Measurements from ENCODE around the gene TMEM107.
A peak's percentile ranks its signal among the peaks of the same experiment; 100 is the strongest.

The TMEM107 gene

DNA sequence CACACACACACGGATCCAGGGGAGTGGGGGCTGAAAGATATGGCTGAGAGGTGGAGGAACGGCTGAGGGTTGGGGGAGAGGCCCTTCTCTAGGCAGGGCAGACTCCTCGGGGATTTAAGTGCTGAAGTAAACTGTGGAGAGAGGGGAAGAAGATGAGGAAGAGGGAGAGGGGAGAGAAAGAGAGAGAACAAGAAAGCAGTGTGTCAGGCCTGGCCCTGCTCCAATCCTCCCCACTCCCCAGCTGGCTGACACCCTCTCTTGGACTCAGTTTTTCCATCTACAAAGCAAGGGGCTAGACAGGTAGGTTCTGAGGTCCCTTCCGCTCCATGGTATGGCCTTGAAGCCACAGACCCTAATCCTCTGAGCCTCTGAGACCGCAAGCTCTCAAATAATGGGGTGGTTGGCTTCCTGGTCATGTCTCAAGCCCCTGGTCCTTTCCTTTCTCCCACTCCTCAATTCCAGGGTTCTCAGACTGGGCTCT lies 15.4 kb downstream of the TMEM107 start (continued):
- no peak for TF ChIP-seq ZNF394 (tag by site-specific recombination; IDR thresholded peaks at IDR 0.05; ENCODE audit: borderline replicate concordance)

DNA sequence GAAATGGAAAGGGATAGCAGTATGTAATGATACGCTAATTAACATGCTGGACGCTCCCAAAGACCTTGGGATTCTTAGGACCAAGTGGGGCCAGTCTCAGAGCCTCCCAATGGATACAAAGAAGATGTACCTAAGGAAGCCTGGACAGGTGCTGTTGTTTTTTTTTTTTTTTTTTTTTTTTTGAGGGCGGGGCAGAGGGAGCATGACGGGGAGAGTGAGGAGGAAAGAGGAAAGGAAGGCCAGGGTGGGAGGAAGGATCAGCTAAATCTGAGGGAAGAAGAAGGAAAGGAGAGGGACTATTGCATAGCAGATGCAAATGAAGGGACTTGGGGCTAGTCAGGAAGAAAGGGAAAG lies 16.0 kb downstream of the TMEM107 start:
- POLR2A ChIA-PET: interaction anchor here (0.9 to 2.2 kb wide), 2 partner anchors 13 to 32 kb away, joined by 3 to 7 read pairs; no protein-coding TSS in a partner anchor
- H3K4me1 ChIP-seq (ENCODE audit: control insufficient read depth, insufficient read depth, low read length): peaks cover 31% of the 10 kb centered on the region
- H3K27ac ChIP-seq (ENCODE audit: extremely low read depth, low read depth, low read length): no peak overlapping the region
- TF ChIP-seq, protein P1, sequence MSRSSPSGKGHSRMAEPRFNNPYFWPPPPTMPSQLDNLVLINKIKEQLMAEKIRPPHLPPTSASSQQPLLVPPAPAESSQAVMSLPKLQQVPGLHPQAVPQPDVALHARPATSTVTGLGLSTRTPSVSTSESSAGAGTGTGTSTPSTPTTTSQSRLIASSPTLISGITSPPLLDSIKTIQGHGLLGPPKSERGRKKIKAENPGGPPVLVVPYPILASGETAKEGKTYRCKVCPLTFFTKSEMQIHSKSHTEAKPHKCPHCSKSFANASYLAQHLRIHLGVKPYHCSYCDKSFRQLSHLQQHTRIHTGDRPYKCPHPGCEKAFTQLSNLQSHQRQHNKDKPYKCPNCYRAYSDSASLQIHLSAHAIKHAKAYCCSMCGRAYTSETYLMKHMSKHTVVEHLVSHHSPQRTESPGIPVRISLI (tag by site-specific recombination; IDR thresholded peaks at IDR 0.05): peak; percentile 95
- no peak for TF ChIP-seq ZNF302 (tag by site-specific recombination; IDR thresholded peaks at IDR 0.05; ENCODE audit: low read depth)
- TF ChIP-seq, protein P2, sequence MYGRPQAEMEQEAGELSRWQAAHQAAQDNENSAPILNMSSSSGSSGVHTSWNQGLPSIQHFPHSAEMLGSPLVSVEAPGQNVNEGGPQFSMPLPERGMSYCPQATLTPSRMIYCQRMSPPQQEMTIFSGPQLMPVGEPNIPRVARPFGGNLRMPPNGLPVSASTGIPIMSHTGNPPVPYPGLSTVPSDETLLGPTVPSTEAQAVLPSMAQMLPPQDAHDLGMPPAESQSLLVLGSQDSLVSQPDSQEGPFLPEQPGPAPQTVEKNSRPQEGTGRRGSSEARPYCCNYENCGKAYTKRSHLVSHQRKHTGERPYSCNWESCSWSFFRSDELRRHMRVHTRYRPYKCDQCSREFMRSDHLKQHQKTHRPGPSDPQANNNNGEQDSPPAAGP (tag by site-specific recombination; IDR thresholded peaks at IDR 0.05): no peak
- peak; percentile 41; the same call in 1 of the 2 replicates for TF ChIP-seq ZEB2 (tag by site-specific recombination; IDR thresholded peaks at IDR 0.05)
- TF ChIP-seq, protein P3, sequence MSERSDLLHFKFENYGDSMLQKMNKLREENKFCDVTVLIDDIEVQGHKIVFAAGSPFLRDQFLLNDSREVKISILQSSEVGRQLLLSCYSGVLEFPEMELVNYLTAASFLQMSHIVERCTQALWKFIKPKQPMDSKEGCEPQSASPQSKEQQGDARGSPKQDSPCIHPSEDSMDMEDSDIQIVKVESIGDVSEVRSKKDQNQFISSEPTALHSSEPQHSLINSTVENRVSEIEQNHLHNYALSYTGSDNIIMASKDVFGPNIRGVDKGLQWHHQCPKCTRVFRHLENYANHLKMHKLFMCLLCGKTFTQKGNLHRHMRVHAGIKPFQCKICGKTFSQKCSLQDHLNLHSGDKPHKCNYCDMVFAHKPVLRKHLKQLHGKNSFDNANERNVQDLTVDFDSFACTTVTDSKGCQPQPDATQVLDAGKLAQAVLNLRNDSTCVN (tag by site-specific recombination; optimal IDR thresholded peaks at IDR 0.05): no peak
- TF ChIP-seq KLF9 (tag by site-specific recombination; IDR thresholded peaks at IDR 0.05; ENCODE audit: low read depth): no peak
- TF ChIP-seq MZF1 (tag by site-specific recombination; IDR thresholded peaks at IDR 0.05; ENCODE audit: borderline replicate concordance): no peak
- TF ChIP-seq ZNF335 (tag by site-specific recombination; conservative IDR thresholded peaks at IDR 0.05): no peak
- TF ChIP-seq ZNF426 (tag by site-specific recombination; IDR thresholded peaks at IDR 0.05): no peak
- TF ChIP-seq ZNF837 (tag by site-specific recombination; IDR thresholded peaks at IDR 0.05): no peak
- TF ChIP-seq, protein P4, sequence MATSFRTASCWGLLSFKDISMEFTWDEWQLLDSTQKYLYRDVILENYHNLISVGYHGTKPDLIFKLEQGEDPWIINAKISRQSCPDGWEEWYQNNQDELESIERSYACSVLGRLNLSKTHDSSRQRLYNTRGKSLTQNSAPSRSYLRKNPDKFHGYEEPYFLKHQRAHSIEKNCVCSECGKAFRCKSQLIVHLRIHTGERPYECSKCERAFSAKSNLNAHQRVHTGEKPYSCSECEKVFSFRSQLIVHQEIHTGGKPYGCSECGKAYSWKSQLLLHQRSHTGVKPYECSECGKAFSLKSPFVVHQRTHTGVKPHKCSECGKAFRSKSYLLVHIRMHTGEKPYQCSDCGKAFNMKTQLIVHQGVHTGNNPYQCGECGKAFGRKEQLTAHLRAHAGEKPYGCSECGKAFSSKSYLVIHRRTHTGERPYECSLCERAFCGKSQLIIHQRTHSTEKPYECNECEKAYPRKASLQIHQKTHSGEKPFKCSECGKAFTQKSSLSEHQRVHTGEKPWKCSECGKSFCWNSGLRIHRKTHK (tag by site-specific recombination; IDR thresholded peaks at IDR 0.05): no peak
- TF ChIP-seq PRDM1 (tag by site-specific recombination; IDR thresholded peaks at IDR 0.05): 0 out of 2 replicates have a peak, but pooled peaks have one; percentile 52
- H3K4me3 ChIP-seq (ENCODE audit: low read depth, low read length): no peak overlapping the region
- no peaks in the 10 kb centered on the region for H3K9me3 ChIP-seq (ENCODE audit: control insufficient read depth, insufficient read depth, low read depth, low read length)
- peaks cover 15 to 34% of the 10 kb centered on the region in 2 experiments; a peak in 2 of 3 replicates for H3K36me3 ChIP-seq (ENCODE audit: control insufficient read depth in 2 of 2, insufficient read depth in 1 of 2, low read length in 2 of 2)
- CTCF ChIA-PET: interaction anchor here (0.6 to 7.3 kb wide), 6 partner anchors 13 to 188 kb away, joined by 3 to 91 read pairs (median 6); no protein-coding TSS in a partner anchor

DNA sequence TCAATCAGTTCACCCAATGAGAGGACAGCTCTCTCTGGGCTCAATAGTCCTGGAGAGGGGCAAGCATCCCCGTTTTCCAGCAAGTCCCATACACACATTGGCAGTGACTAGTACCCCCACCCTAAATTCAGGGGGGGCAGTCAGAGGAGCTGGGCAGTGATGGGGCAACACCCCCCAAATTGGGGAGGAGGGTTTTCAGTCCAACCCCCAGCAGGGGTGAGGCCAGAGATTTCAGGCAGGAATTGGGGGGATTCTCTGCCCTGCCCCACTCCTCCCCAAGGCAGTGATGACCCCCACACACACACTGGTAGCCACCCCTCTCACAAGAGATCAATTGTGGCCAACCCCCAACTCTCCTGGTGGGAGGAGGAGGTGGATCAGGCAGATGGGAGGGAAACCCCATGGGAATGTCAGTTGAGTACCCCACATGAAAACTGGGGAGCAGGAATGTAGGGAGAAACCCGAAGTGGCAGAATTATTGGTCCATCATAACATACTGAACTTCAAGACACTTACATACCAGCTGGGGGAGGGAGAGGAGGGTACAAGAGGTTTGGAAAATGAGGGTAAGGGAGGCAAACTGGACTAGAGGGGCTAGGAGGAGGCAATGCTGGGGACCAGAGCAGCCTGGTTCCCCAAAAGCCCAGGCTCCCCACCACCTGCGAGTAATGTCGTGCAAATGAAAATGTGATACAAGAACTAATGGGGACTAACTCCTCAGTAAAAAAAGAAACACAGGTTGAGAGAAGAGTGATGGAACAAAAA lies 16.5 kb downstream of the TMEM107 start:
- H3K4me3 ChIP-seq (ENCODE audit: low read depth, low read length): no peak overlapping the region
- H3K27ac ChIP-seq (ENCODE audit: extremely low read depth, low read depth, low read length): no peak overlapping the region; the same call in 1 of the 2 replicates
- H3K9me3 ChIP-seq (ENCODE audit: control insufficient read depth, insufficient read depth, low read depth, low read length): no peaks in the 10 kb centered on the region
- ChIA-PET POLR2A (interaction anchor here (0.9 to 4.6 kb wide), 4 partner anchors 14 to 32 kb away, joined by 3 to 31 read pairs (median 10); no protein-coding TSS in a partner anchor), CTCF (interaction anchor here (0.6 to 7.3 kb wide), 12 partner anchors 14 to 189 kb away, joined by 3 to 91 read pairs (median 6); partner anchors contain the start of genes ALOXE3 and HES7)
- peaks cover 33% of the 10 kb centered on the region for H3K4me1 ChIP-seq (ENCODE audit: control insufficient read depth, insufficient read depth, low read length)
- H3K36me3 ChIP-seq (ENCODE audit: control insufficient read depth in 2 of 2, insufficient read depth in 1 of 2, low read length in 2 of 2): peaks cover 15 to 34% of the 10 kb centered on the region in 2 experiments; a peak in 2 of 3 replicates
- TF ChIP-seq ZIC2 (tag by site-specific recombination; IDR thresholded peaks at IDR 0.05) (no peak), ZNF184 (tag by site-specific recombination; IDR thresholded peaks at IDR 0.05) (no peak), ZSCAN23 (tag by site-specific recombination; IDR thresholded peaks at IDR 0.05) (no peak), GLIS2 (tag by site-specific recombination; IDR thresholded peaks at IDR 0.05) (peak; percentile 50), ZNF585B (tag by site-specific recombination; IDR thresholded peaks at IDR 0.05) (peak; percentile 60)
- TF ChIP-seq, protein P5, sequence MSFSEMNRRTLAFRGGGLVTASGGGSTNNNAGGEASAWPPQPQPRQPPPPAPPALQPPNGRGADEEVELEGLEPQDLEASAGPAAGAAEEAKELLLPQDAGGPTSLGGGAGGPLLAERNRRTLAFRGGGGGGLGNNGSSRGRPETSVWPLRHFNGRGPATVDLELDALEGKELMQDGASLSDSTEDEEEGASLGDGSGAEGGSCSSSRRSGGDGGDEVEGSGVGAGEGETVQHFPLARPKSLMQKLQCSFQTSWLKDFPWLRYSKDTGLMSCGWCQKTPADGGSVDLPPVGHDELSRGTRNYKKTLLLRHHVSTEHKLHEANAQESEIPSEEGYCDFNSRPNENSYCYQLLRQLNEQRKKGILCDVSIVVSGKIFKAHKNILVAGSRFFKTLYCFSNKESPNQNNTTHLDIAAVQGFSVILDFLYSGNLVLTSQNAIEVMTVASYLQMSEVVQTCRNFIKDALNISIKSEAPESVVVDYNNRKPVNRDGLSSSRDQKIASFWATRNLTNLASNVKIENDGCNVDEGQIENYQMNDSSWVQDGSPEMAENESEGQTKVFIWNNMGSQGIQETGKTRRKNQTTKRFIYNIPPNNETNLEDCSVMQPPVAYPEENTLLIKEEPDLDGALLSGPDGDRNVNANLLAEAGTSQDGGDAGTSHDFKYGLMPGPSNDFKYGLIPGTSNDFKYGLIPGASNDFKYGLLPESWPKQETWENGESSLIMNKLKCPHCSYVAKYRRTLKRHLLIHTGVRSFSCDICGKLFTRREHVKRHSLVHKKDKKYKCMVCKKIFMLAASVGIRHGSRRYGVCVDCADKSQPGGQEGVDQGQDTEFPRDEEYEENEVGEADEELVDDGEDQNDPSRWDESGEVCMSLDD (tag by site-specific recombination; IDR thresholded peaks at IDR 0.05): peak; percentile 65; the same call in 1 of the 2 replicates
- TF ChIP-seq, protein P6, sequence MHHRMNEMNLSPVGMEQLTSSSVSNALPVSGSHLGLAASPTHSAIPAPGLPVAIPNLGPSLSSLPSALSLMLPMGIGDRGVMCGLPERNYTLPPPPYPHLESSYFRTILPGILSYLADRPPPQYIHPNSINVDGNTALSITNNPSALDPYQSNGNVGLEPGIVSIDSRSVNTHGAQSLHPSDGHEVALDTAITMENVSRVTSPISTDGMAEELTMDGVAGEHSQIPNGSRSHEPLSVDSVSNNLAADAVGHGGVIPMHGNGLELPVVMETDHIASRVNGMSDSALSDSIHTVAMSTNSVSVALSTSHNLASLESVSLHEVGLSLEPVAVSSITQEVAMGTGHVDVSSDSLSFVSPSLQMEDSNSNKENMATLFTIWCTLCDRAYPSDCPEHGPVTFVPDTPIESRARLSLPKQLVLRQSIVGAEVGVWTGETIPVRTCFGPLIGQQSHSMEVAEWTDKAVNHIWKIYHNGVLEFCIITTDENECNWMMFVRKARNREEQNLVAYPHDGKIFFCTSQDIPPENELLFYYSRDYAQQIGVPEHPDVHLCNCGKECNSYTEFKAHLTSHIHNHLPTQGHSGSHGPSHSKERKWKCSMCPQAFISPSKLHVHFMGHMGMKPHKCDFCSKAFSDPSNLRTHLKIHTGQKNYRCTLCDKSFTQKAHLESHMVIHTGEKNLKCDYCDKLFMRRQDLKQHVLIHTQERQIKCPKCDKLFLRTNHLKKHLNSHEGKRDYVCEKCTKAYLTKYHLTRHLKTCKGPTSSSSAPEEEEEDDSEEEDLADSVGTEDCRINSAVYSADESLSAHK (tag by site-specific recombination; IDR thresholded peaks at IDR 0.05): no peak
